Activated naive CD8-positive, alpha-beta T cell treated with anti-CD3 and anti-CD28 coated beads for 36 hours (primary cell): ENCODE measurements around the gene KRTAP10-11. TPM values are rescaled to one million over a fixed set of nuclear protein-coding genes. Genes with fewer than 3 reads are reported as not detected.
A peak's percentile ranks its signal among the peaks of the same experiment; 100 is the strongest.

Experiments
- DNase-seq: peaks from one replicate; pipeline ENCODE4 v3.0.0; 2021
- H3K27ac Mint-ChIP-seq: one replicate; pipeline ENCODE4 v1.8.0; 2022; ENCODE audit warnings: mild to moderate bottlenecking, moderate library complexity, mixed read lengths
- H3K27me3 Mint-ChIP-seq: one replicate; pipeline ENCODE4 v1.8.0; 2022; ENCODE audit warnings: mild to moderate bottlenecking, mixed read lengths
- H3K36me3 Mint-ChIP-seq: one replicate; pipeline ENCODE4 v1.8.0; 2021; ENCODE audit warnings: mild to moderate bottlenecking, mixed read lengths
- H3K4me1 Mint-ChIP-seq: one replicate; pipeline ENCODE4 v1.8.0; 2021; ENCODE audit warnings: mixed read lengths
- H3K4me3 Mint-ChIP-seq: one replicate; pipeline ENCODE4 v1.8.0; 2022; ENCODE audit warnings: mild to moderate bottlenecking, moderate library complexity, mixed read lengths
- H3K9me3 Mint-ChIP-seq: one replicate; pipeline ENCODE4 v1.8.0; 2022; ENCODE audit warnings: mixed read lengths
- total RNA-seq, 2 experiments: library from RNA; stranded (reverse); gene quantifications; one replicate each; pipeline ENCODE4 v1.2.3, GENCODE V29; 2021

KRTAP10-11 gene
- total RNA-seq, 2 experiments from 2014 or later, result not detected

DNA sequence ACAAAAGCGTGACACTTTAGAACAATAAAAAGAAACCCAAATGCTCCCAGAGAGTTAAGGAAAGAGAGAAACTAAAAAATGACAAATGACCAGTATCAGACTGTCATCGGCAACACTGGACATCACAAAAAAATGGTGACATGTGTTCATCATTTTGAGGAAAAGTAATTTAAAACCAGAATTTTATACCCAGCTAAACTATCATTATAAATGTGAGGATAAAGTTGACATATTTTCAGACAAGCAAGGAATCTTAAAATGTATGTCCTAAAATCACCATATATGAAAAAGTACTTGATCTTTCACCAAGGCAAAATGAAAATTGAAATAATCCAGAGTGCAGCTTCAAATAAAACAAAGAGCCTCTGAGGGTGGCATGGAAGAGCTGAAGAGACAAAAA is 1.3 kb upstream of the KRTAP10-11 start:
- Mint-ChIP-seq H3K4me3 (no peak overlapping the region), H3K27ac (no peak overlapping the region), H3K27me3 (no peaks in the 10 kb centered on the region), H3K9me3 (peaks cover 32% of the 10 kb centered on the region), H3K4me1 (no peaks in the 10 kb centered on the region), H3K36me3 (peaks cover 8% of the 10 kb centered on the region)
- DNase-seq, result no peak

DNA sequence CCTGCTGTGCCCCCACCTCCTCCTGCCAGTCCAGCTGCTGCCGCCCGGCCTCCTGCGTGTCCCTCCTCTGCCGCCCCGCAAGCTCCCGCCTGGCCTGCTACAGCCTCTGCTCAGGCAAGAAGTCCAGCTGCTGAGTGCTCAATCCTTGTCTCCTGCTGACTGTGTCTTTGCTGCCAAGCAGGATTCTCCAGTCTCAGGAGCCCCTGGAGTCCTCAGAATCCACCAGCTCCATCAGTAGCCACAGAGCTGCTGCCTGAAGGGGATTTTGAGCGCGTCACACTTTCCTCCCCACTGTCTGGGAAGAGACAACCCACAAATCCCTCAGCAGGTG is 973 bp downstream of the KRTAP10-11 start:
- DNase-seq, result no peak
- no peaks in the 10 kb centered on the region for H3K27me3 Mint-ChIP-seq
- H3K36me3 Mint-ChIP-seq, result peaks cover 5% of the 10 kb centered on the region
- no peaks in the 10 kb centered on the region for H3K4me1 Mint-ChIP-seq
- H3K9me3 Mint-ChIP-seq, result peaks cover 25% of the 10 kb centered on the region
- H3K4me3 Mint-ChIP-seq, result no peak overlapping the region
- H3K27ac Mint-ChIP-seq, result no peak overlapping the region

DNA sequence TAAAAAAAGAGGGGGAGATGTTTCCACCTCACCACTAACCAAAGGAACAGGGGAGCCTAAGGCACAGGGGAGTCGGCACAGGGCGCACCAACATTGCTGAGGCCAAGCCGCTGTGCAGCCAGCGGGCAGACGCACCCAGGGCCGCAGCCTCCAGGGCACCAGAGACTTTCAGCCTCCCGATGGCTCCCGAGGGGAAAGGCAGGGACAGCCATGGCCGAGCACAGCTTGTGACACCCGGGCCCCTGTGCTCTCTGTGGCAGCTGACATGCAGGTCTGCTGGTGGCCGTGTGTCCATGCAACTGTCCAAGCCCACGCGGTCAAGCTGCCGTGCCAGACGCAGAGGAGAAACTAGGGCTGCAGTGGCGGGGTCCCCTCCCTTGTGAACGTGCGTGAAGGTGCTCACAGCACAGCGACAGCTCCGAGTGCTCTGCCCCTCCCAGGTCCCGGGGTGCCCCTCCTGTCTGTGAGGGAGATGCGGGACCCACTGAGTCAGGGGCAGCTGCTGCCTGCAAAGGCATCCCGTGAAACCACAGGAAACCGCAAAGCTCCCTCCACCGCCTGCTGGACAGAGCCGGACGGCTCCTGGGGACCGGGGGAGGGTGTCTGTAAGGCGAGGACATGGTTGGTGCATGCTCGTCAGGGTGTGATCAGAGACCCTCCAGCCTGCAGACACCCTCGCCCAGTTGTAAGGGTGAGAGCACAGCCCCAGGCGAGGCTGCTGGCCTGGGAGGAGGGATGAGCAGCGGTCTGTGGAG is 2.5 kb downstream of the KRTAP10-11 start:
- Mint-ChIP-seq H3K4me3 (no peak overlapping the region), H3K27me3 (no peaks in the 10 kb centered on the region), H3K4me1 (peaks cover 3% of the 10 kb centered on the region), H3K27ac (no peak overlapping the region), H3K36me3 (peaks cover 7% of the 10 kb centered on the region), H3K9me3 (peaks cover 20% of the 10 kb centered on the region)
- no peak for DNase-seq

DNA sequence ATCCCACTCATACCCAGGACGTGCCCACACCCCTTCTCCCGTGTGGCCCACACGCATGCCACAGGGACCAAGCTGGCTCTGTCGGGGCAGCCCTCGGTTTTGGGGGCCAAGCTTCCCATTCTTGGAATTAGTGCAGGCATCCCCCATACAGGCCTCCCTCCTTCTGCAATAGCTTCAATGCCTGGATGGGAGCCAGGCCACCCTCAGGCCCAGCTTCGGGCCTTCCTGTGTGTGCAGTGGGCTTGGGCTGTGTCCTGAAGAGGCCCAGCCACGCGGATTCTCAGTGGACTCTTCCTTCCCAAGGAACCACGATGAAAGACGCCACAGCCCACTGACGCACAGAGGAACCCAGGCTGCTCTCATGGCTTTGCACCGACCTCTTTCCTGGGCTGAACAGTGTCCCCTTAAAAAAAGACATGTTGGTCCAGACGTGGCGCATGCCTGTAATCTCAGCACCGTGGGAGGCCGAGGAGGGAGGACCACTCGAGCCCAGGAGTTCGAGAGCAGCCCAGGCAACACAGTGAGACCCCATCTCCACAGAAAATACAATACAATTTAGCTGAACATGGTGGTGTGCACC is 3.4 kb downstream of the KRTAP10-11 start:
- DNase-seq, result no peak
- H3K9me3 Mint-ChIP-seq, result peaks cover 16% of the 10 kb centered on the region
- peaks cover 14% of the 10 kb centered on the region for H3K36me3 Mint-ChIP-seq
- H3K4me1 Mint-ChIP-seq, result peaks cover 12% of the 10 kb centered on the region
- H3K4me3 Mint-ChIP-seq, result no peak overlapping the region
- no peak overlapping the region for H3K27ac Mint-ChIP-seq
- no peaks in the 10 kb centered on the region for H3K27me3 Mint-ChIP-seq

DNA sequence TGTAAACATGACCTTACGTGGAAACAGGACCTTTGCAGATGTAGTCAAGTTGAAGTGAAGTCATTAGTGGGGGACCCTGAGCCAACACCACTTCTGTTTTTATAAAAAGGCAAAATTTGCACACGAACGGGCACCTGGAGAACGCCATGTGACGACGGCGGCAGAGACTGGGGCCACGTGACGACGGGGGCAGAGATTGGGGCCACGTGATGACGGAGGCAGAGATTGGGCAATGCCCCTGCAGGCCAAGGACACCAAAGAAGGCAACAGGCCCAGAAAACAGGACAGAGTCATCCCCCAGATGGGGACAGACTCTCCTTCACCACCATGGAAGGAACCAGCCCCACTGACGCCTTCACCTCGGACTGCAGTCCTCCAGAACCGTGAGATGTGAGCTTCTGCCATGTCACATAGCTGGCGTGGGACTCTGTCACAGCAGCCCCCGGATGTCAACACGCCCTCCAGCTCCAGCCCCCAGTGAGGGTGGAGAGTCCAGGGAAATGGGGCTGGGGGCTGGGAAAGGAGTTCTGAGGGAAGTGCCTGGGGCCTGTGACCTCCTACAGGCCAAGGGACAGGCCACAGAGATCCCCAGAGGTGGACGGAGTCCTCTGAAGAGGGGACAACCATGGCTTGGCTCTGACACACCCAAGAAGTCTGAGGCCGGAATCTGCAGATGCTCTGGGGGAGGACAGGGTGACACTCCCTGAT is 4.2 kb downstream of the KRTAP10-11 start:
- Mint-ChIP-seq H3K4me1 (peaks cover 18% of the 10 kb centered on the region), H3K36me3 (peaks cover 10% of the 10 kb centered on the region), H3K27ac (no peak overlapping the region), H3K4me3 (no peak overlapping the region), H3K9me3 (peaks cover 12% of the 10 kb centered on the region), H3K27me3 (no peaks in the 10 kb centered on the region)
- DNase-seq, result no peak

DNA sequence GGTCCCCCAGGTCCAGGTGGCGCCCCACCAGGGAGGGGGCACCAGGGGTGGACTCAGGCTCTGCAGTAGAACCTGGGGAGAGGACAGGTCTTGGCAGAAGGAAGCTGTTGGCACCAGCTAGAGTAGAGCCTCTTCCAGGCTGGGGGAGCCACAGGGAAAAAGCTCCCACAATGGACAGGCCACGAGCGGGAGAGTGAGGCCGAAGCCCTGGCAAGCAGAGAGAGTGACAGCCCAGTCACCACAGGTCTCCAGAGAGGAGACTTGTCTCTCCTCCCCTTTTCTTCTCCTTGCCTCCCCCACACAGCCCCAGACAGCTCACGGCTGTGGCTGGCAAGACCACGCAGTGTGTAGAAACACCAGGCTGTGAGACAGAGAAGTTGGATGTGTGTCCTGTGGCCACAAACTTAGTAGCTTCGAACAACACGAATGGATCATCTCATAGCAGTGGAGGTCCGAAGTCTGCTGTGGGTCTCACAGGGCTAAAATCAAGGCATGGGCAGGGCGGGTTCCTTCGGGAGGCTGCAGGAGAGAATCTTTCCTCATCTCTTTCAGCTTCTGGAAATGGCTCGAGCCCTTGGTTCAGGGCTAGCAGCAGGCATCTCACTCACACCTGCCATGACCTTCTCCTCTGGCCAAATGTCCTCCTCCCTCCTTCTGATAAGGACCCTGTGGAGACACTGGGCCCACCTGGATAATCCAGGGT is 4.9 kb downstream of the KRTAP10-11 start:
- H3K4me1 Mint-ChIP-seq, result peaks cover 18% of the 10 kb centered on the region
- no peak overlapping the region for H3K4me3 Mint-ChIP-seq
- no peaks in the 10 kb centered on the region for H3K27me3 Mint-ChIP-seq
- H3K27ac Mint-ChIP-seq, result no peak overlapping the region
- peaks cover 13% of the 10 kb centered on the region for H3K9me3 Mint-ChIP-seq
- DNase-seq, result no peak
- H3K36me3 Mint-ChIP-seq, result peaks cover 15% of the 10 kb centered on the region

DNA sequence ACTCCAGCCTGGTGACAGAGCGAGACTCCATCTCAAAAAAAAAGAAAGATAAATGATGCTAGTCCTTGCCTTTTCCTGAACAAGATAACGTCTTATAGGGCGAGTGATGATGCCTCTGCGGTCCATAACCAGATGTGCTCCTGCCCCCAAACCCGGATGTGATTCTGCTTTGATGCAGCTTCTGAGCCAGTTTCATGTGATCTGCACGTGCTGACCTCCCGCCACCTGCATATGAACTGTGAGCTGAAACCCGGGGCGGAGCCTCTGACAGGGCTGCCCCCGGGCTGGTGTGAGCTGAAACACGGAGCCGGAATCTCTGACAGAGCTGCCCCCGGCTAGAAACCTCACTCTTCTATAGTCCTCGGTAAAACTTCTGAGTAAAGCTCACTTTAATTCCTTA is 6.9 kb downstream of the KRTAP10-11 start:
- H3K9me3 Mint-ChIP-seq, result peaks cover 30% of the 10 kb centered on the region
- peaks cover 31% of the 10 kb centered on the region for H3K4me1 Mint-ChIP-seq
- H3K27me3 Mint-ChIP-seq, result no peaks in the 10 kb centered on the region
- peaks cover 34% of the 10 kb centered on the region for H3K36me3 Mint-ChIP-seq
- DNase-seq, result no peak
- no peak overlapping the region for H3K4me3 Mint-ChIP-seq
- H3K27ac Mint-ChIP-seq, result no peak overlapping the region

DNA sequence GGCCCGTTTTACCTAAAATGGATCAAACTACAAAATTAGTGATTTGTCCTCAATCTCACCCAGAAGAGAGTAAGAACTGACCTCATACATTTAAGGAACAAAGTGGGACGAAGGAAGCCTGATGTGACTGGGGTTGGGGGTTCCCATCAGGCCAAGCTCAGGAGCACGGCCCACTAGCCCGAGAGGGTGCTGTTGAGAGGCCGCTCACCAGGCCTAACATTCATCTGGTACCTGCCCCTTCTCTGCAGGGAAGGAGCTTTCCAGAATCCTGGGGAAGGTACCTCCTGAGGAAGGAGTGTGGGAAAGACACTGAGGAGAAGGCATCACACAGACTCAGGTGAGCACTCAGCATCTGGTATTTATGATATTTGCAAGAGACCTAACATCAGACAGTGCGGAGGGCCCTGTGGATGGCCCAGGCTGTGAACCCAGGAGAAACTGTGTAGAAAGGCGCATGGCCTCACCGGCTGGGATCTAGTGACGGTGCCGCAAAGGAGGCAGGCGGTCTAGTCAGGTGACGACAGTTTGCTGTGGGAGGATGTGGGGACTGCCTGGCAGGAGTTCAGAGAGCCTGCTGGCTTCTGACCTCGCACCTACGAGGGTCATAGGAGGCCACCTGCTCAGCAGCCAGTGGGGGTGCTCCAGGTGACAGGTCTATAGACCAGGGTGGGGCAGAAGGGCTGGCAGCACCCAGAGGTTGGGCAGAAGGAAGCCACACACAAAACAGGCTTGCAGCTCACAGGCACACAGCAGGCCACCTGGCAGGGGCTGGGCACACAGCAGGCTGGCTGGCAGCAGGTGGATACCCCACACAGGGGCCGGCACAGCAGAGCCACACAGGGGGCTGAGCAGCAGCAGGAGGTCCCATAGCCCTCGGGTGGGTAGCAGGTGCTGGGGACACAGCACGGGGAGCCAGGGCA is 7.7 kb downstream of the KRTAP10-11 start:
- Mint-ChIP-seq H3K36me3 (peaks cover 40% of the 10 kb centered on the region), H3K27me3 (no peaks in the 10 kb centered on the region), H3K9me3 (peaks cover 32% of the 10 kb centered on the region), H3K27ac (peak overlapping the region; percentile 34), H3K4me3 (no peak overlapping the region), H3K4me1 (peaks cover 39% of the 10 kb centered on the region)
- DNase-seq, result no peak

DNA sequence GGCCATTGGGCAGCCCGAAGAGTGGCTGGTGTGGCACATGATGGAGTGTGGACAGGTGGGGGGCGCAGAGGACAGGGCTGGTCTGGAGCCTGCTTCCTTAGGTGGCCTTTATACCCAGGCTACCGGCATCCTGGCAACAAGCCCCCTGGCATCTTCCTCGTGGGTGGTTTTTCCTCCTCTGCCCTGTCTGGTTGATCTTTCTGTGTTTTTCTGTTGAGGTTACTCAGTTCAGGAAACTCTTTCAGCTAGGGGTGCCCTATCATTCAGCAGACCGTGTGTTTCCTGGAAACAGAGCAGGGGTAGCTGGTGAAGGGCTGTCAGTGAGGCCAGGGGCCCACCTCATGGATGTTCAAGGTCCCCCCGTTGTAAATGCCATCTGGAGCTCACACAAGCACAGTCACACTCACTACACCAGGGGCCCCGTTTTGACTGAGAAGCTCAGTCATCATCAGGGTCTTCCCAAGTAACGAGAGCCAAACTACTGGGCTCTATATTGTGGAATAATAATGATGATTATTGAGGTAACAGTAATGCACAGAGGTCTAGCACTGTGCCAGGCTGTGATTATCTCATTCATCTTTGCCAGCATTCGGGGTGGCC is 8.5 kb downstream of the KRTAP10-11 start, which contains the start of gene KRTAP12-4:
KRTAP12-4 (minus strand) TSS at position 84 of the 600 bp plus-strand sequence; CDS start at position 39, 45 bp downstream.
- Mint-ChIP-seq H3K4me3 (no peak within 1 kb of the TSS), H3K27me3 (no peaks in the 10 kb centered on the region), H3K27ac (peak within 1 kb of the TSS; percentile 60), H3K4me1 (peaks cover 47% of the 10 kb centered on the region), H3K9me3 (peaks cover 32% of the 10 kb centered on the region), H3K36me3 (peaks cover 40% of the 10 kb centered on the region)
- DNase-seq, result no peak

DNA sequence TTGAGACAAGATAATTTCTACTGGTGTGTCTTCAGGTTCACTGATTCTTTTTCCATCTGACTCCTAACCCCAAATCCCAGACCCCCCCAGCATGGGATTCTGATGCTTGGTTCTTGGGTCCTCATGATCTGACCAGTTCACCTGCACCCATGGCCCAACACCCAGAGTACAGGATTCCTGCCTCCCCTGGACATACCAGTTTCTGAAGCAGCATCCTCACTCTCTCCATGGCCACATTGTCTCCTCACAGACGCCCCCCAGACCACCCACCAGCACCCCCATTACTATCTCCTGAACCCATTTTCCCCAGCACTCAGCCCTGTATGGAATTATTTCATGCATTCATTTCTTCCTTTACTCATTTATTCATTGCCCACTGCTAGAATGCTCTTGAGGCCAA is 10.7 kb downstream of the KRTAP10-11 start:
- Mint-ChIP-seq H3K27me3 (no peaks in the 10 kb centered on the region), H3K27ac (peak overlapping the region; percentile 25), H3K36me3 (peaks cover 40% of the 10 kb centered on the region), H3K4me3 (no peak overlapping the region), H3K9me3 (peaks cover 39% of the 10 kb centered on the region), H3K4me1 (peaks cover 49% of the 10 kb centered on the region)
- no peak for DNase-seq

DNA sequence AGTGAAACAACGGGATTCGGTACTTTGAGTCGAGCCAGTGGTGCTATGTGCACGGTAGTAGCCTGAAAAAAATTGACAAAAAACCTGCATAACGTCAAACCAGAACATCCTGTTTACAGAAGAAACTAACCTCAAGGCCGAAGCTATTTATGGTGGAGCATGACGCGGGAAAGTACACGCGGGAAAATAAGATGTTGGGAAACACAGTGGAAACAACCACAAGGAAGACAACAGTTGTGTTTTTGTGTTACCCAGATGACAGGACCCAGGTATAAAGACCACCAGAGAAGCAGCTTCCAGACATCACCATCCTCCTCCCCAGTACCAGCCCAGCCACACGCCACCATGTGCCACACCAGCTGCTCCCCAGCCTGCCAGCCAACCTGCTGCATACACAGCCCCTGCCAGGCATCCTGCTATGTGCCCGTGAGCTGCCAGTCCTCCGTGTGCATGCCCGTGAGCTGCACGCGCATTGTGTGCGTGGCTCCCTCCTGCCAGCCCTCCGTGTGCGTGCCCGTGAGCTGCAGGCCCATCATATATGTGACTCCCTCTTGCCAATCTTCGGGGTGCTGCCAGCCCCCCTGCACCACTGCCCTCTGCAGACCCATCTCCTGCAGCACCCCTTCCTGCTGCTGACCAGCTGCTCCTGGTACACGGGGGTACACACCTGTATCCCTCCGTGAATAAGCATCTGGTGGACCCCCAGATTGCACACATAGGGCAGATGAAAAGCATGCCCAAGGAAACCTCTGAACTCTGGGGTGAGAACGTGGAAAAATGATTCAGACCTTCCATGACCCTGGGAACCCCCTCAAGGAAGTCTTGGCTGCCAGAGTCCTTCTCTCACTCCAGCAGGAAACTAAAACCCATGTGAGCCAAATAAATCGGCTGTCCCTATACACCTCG is 11.7 kb downstream of the KRTAP10-11 start, which contains the start of gene KRTAP12-3:
KRTAP12-3 (plus strand) TSS at position 298 of the 906 bp plus-strand sequence; CDS start at position 346, 48 bp downstream.
- Mint-ChIP-seq H3K4me3 (peak within 1 kb of the TSS; percentile 30), H3K4me1 (peaks cover 49% of the 10 kb centered on the region), H3K36me3 (peaks cover 40% of the 10 kb centered on the region), H3K9me3 (peaks cover 44% of the 10 kb centered on the region), H3K27me3 (no peaks in the 10 kb centered on the region), H3K27ac (peak within 1 kb of the TSS; percentile 87)
- no peak for DNase-seq

DNA sequence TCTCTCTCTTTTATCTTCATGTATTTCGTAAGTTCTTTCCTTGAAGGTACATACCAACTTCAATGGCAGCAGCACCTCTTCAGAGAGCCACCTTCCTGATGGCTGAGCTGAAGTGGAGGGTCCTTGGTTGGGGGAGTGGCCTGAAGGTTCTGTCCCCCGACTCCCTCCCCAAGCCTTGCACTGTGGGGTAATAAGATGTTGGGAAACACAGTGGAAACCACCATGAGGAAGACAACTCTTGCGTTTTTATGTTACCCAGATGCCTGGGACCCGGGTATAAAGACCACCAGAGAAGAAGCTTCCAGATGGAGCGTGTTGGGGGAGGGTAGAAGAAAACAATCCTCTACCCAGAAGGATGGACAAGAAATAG is 12.3 kb downstream of the KRTAP10-11 start:
- peaks cover 48% of the 10 kb centered on the region for H3K4me1 Mint-ChIP-seq
- no peaks in the 10 kb centered on the region for H3K27me3 Mint-ChIP-seq
- no peak for DNase-seq
- peaks cover 46% of the 10 kb centered on the region for H3K9me3 Mint-ChIP-seq
- H3K4me3 Mint-ChIP-seq, result peak overlapping the region; percentile 30
- peak overlapping the region; percentile 87 for H3K27ac Mint-ChIP-seq
- peaks cover 40% of the 10 kb centered on the region for H3K36me3 Mint-ChIP-seq
